PC-3 (cell line): Measurements from ENCODE around the gene PKMYT1.

Experiments used
- CTCF ChIP-seq: fragments of 300-600 bp; sonication (generic); conservative IDR thresholded peaks from 2 replicates; pipeline ENCODE4 v1.5.1; 2017; ENCODE audit warnings: antibody characterized with exemption, low read depth, mild to moderate bottlenecking, low read length
- EZH2 ChIP-seq: fragments of 300-600 bp; sonication (generic); IDR thresholded peaks from one replicate; pipeline ENCODE4 v1.6.1; 2017; ENCODE audit warnings: antibody characterized with exemption, mild to moderate bottlenecking, low read length; ENCODE audit not compliant: unreplicated experiment
- EZH2phosphoT487 ChIP-seq: fragments of 300-600 bp; sonication (generic); IDR thresholded peaks from 2 replicates; pipeline ENCODE4 v1.6.1; 2018; ENCODE audit warnings: mild to moderate bottlenecking, antibody characterized with exemption, low read length, borderline replicate concordance

GRCh38 chr16:3008690-3009037 is 28.4 kb upstream of the PKMYT1 start:
- TF ChIP-seq CTCF: no peak
- TF ChIP-seq EZH2: no peak
- no peak for TF ChIP-seq EZH2phosphoT487
